ENCODE data around the gene DHRS9. TPM values are rescaled to one million over a fixed set of nuclear protein-coding genes. Genes with fewer than 3 reads are reported as not detected.
A peak's percentile ranks its signal among the peaks of the same experiment; 100 is the strongest.

DHRS9 gene
- polyA plus RNA-seq, 3 donors: 0.18 to 0.69 (median 0.58) TPM

GRCh38 chr2:169090133-169090820 lies 20.9 kb downstream of the DHRS9 start:
- DNase-seq (ENCODE audit: extremely low read depth in 1 of 11, low read depth in 9 of 11, low spot score in 4 of 11): no peak

GRCh38 chr2:169091256-169091655 lies 21.9 kb downstream of the DHRS9 start:
- no peak for DNase-seq (ENCODE audit: extremely low read depth in 1 of 11, low read depth in 9 of 11, low spot score in 4 of 11)

DNA sequence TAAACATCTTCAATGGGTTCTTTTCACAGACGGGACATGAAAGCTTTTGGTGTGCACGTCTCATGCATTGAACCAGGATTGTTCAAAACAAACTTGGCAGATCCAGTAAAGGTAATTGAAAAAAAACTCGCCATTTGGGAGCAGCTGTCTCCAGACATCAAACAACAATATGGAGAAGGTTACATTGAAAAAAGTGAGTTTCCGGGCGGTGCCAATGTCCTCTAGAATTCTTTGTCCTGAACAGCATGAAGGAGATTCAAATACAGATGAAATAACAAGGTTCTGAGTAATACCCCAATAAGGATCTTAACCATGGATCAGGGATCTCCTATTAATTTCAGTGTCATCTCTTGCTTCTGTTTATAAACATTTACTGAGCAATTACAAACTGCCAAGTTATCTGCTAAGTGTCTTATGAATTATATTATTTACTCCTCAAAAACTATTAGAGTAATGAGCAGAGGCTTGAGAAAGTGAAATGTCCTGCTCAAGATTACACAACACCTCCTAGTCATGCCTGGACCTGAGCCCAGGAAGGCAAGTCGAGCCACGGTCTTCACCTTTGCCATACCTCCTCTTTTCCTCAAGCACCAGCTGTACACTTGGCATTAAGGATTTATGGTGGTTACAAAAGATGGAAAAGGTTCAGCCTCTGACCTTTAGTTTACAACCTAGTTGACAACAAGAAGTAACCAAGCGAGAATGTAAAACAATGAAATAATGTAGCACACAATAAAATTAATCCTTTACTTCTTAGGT lies 22.6 kb downstream of the DHRS9 start:
- DNase-seq (ENCODE audit: extremely low read depth in 1 of 11, low read depth in 9 of 11, low spot score in 4 of 11): no peak

DNA sequence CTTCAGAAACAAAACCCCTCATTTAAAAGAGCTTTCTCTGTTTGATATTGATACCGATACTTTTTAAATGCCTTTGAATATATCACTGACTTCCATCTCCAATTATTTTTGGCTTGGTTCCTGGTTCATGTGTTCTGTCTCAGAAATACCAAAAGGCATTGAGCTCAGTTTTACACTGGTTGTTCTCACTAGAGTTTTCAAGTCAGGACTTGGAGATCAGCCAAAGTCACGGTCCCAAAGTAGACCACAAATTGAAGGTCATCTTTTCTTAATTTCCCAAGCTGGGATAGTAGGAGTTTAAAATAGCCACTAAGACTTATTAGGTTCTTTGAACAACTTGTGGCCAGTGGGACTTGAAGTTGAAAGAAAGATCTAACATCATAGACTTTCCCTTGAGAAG lies 24.2 kb downstream of the DHRS9 start:
- no peak for DNase-seq (ENCODE audit: extremely low read depth in 1 of 11, low read depth in 9 of 11, low spot score in 4 of 11)

- DNase-seq (ENCODE audit: extremely low read depth in 1 of 11, low read depth in 9 of 11, low spot score in 4 of 11): no peak
Observed at GRCh38 chr2:169094676-169095075, 25.3 kb downstream of the DHRS9 start.

DNA sequence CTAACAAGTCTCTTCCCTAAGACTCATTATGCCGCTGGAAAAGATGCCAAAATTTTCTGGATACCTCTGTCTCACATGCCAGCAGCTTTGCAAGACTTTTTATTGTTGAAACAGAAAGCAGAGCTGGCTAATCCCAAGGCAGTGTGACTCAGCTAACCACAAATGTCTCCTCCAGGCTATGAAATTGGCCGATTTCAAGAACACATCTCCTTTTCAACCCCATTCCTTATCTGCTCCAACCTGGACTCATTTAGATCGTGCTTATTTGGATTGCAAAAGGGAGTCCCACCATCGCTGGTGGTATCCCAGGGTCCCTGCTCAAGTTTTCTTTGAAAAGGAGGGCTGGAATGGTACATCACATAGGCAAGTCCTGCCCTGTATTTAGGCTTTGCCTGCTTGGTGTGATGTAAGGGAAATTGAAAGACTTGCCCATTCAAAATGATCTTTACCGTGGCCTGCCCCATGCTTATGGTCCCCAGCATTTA lies 26.3 kb downstream of the DHRS9 start:
- DNase-seq (ENCODE audit: extremely low read depth in 1 of 11, low read depth in 9 of 11, low spot score in 4 of 11): no peak

- no peak for DNase-seq (ENCODE audit: extremely low read depth in 1 of 11, low read depth in 9 of 11, low spot score in 4 of 11)
Observed at GRCh38 chr2:169104848-169105247, 35.5 kb downstream of the DHRS9 start.

- DNase-seq (ENCODE audit: extremely low read depth in 1 of 11, low read depth in 9 of 11, low spot score in 4 of 11): no peak
Observed at GRCh38 chr2:169105476-169105875, 36.1 kb downstream of the DHRS9 start.

DNA sequence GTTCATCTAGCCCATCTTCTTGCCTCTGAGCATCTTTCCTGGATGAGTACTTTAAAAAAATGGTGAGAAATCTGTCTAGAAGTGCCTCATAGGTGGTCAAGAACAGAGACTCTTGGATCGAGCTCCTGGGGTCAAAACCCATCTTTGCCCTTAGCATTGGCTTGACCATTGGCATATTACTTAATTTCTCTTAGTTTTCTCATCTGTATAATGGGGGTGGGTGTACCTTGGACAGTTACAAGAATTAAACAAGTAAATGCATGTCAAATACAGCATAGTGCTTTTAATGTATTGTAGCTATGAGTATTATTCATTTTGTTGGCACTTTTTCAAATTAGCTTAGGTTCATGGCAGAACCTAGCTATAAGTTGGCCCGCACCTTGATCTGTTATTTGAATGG lies 36.8 kb downstream of the DHRS9 start:
- no peak for DNase-seq (ENCODE audit: extremely low read depth in 1 of 11, low read depth in 9 of 11, low spot score in 4 of 11)

DNA sequence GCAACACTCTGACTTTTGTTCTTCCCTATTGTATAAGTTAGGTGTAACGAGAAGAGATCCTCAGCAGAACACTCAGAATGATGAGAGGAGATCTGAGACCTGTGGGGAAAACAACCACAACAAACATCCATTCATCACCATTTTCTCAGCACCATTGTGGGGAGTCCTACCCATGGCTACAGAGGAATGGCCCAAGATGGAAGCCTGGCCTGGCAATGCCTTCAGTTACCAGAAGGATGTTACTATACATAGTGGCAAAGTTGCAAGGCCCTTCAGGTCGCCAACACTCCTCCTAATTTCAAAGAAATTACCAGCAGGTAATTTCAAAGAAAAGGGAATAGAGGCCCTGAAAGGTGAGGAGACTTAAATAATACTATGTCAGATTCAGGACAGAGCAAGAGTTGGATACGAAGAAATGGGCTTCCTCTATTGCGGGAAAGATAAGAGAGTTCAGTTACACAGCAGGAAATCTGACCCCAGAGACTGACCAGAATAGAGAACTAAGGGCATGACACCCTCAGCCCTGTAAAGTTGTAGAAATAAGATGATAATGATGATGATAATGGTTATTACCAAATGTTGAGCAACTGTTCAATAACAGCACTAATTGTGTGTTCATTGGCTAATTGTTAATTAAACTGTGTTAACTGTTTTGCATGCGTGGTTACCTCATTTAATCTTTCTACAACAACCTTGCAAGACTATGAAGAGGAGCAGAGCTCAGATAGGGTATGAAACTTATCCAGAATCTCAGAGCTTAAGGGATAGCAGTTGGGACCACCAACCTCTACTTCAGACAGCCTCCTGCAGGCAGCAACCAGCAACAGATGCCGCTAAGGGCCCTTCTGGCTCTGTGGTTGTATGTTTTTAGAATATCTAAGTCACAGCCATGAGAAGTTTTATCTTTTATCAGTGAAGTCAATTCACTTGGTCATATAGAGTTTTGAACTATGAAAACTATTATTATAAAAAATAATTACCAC lies 37.5 kb downstream of the DHRS9 start:
- DNase-seq (ENCODE audit: extremely low read depth in 1 of 11, low read depth in 9 of 11, low spot score in 4 of 11): no peak

- no peak for DNase-seq (ENCODE audit: extremely low read depth in 1 of 11, low read depth in 9 of 11, low spot score in 4 of 11)
Observed at GRCh38 chr2:169107645-169108044, 38.3 kb downstream of the DHRS9 start.

GRCh38 chr2:169108099-169108884 lies 38.9 kb downstream of the DHRS9 start:
- no peak for DNase-seq (ENCODE audit: extremely low read depth in 1 of 11, low read depth in 9 of 11, low spot score in 4 of 11)

DNA sequence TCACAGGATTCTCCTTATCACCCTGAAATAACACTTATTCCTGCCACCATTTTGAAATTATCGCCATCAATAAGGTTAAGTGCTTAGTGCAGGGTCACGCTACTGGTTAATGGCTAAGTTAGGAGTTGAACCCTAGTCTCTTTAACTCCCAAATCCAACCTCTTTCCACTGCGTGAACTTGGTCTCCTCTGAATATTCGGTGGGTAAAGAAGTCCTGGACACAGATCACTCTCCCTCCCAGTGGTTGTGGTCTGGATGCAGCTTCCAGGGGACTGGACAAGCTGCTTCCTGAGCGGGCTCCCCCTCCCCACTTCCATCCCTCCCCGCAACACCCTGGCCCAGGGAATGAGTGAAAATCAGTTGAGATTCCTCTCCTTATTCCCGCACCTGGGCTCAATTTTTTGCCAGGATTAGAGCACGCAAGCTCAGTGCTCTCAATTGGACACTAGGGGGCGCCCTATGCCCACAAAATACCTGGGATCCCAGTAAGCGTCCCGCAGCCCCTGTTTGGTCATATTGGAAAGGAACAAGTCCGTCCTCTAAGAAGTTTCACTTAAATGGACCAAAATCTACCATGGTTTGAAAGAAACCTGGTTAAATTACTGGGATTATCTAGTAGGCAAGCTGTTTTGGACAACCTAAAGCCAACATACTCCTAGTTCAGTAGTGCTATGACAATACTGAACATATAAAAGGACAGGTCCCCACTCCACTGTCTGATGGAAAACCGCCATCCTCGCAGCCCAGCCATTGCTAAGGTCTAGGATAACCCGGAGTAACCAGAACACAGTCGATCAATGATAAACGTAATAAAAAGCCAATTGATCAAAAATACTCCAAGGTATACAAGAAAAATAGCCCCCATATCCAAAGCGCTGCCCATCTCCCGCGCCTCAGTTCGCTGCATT lies 40.4 kb downstream of the DHRS9 start:
- peak; percentile 40 to 79 (median 68) for DNase-seq (ENCODE audit: extremely low read depth in 1 of 11, low read depth in 9 of 11, low spot score in 4 of 11)

DNA sequence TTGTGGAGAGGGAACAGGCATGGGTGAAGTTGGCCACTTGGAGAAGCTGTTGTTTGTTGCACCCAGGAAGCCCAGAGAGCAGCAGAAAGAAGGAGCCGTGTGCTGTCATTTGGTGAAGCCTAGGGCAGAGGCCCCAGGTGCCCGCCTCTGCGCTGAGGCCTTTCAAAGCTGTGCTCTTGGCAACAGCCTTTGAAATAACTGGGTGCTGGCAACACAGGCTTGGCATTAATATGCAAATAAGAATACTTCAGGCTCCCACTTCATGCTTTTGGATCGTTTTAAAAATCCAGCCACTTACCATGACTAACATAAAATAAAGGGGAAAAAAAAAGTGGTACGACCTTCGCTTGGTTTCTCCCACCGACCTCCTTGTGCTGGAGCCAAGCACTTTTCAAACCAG lies 41.1 kb downstream of the DHRS9 start:
- no peak for DNase-seq (ENCODE audit: extremely low read depth in 1 of 11, low read depth in 9 of 11, low spot score in 4 of 11)

GRCh38 chr2:169110916-169111315 lies 41.6 kb downstream of the DHRS9 start:
- DNase-seq (ENCODE audit: extremely low read depth in 1 of 11, low read depth in 9 of 11, low spot score in 4 of 11): no peak

- no peak for DNase-seq (ENCODE audit: extremely low read depth in 1 of 11, low read depth in 9 of 11, low spot score in 4 of 11)
Observed at GRCh38 chr2:169112841-169113240, 43.5 kb downstream of the DHRS9 start.

DNA sequence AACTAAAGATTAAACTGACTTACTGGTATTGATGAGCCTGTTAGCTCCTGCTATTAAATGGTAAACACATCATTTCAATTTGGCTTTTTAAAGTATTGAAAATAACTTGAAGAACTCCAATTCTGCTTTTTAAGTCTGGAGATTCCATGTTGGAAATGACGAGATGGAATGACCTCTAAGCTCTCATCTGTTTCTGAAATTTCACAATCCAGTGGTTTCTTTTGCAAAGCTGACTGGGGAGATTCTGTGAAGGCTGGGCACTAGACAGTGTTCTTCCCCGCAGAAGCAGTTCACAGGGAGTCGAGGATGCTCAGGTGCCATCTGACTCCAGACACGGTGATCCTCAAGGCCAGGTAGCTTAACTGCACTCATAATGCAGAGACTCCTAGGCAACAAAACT lies 44.7 kb downstream of the DHRS9 start:
- no peak for DNase-seq (ENCODE audit: extremely low read depth in 1 of 11, low read depth in 9 of 11, low spot score in 4 of 11)

- DNase-seq (ENCODE audit: extremely low read depth in 1 of 11, low read depth in 9 of 11, low spot score in 4 of 11): no peak
Observed at GRCh38 chr2:169116327-169116726, 47.0 kb downstream of the DHRS9 start.
